HL-60 (cell line): Measurements from ENCODE around the gene PKP4.

Source experiments
- CTCF ChIP-seq: IDR thresholded peaks from one replicate; pipeline ENCODE4 v1.5.1; 2011; ENCODE audit warnings: low read length, control low read depth, inconsistent platforms; ENCODE audit not compliant: insufficient read depth
- GABPA ChIP-seq: IDR thresholded peaks from 2 replicates; pipeline ENCODE4 v1.6.1; 2012; ENCODE audit warnings: low read depth

- TF ChIP-seq CTCF (no peak), GABPA (no peak)
These were observed 124.0 kb downstream of the PKP4 start for GRCh38 chr2:158580760-158581159.
